GM19240 (cell line): ENCODE results near the gene ROPN1.

Source experiments
- DNase-seq: peaks from one replicate; pipeline ENCODE4 v3.0.0; 2011; ENCODE audit warnings: low spot score; ENCODE audit not compliant: insufficient read length

The ROPN1 gene

DNA sequence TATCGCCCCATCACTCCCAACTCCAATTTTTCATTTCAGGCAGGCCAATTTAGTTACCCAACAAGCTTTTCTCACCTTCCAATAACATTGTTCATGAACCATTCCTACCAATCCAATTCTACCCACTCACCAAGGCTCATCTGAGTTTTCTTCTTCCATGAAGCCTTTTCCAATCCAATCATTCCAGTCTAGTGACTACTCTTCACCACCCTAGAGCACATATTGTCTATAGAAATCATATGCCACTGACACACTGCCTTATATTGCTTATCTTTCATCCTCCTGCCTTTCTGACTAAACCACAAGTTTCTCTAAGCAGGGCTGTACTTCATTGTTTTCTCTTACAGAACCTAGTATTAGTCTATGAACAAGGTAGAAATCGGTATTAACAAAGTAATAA lies 42.3 kb downstream of the ROPN1 start:
- no peak for DNase-seq

- no peak for DNase-seq
These were observed 43.5 kb downstream of the ROPN1 start for GRCh38 chr3:123948449-123948848.

DNA sequence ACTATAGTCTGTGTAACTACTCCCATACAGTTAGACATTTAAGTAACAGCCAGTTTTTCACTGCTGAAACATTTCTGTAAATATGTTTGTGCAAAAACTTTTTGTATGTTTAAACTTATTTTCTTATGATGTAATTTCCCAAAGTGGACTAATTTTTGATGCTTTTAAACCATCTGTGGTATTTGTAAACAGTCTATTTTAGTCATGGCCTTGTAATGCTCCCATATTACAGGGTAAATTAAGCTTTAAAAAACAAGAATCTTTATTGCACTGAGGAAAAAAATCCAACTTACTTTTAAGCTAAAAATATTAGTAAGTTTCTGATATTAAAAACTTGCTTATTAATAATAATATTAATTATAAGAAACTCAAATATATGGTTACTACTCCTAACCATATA lies 44.4 kb downstream of the ROPN1 start:
- no peak for DNase-seq

DNA sequence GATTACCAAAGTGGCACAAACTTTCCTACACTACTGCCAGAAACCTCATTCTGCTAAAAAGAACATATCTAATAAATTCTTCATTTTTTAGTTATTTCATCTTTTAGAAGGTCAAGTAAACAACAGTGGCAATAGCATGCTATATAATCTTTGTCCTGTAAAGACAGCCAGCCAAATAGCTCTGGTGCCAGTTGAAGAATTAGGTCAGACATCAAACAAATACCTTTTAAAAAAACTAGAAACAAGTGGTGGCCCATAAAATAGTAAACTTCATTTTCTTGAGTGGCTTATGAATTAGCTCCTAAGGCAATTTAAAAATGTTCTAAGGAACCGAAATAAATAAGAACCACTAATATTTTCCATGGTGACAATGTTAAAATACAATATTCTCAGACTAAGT lies 50.4 kb downstream of the ROPN1 start:
- DNase-seq: no peak

DNA sequence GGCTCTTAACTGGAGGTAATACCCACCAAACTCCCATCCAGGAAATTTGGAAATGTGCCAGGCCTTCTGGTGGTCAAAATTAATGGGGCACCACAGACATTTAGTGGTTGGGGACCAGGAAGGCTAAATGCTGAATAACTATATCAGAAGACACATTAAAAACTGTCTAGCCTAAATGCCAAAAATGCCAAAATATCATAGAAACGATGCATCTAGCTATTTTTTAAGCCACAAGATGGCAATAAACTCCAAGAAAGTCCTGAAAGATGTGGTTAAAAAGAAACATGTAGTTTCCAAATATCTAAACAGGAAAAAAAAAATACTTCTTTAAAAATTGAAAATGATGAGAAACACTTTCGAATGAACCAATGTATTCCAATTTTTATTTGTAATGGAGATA lies 50.8 kb downstream of the ROPN1 start:
- DNase-seq: no peak

GRCh38 chr3:123939706-123940105 lies 52.2 kb downstream of the ROPN1 start:
- DNase-seq: no peak

DNA sequence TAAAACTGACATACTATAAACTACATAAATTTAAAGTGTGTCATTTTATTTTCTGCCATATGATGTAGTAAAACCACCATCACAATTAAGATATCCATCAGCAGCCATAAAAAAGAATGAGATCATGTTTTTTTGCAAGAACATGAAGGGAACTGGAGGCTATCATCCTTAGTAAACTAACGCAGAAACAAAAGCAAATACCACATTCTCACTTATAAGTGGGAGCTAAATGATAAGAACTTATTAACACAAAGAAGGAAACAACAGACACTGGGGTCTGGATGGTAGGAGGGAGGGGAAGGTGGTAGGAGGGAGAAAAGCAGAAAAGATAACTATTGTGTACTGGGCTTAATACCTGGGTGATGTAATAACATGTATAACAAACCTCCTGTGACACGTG lies 55.5 kb downstream of the ROPN1 start:
- no peak for DNase-seq

- DNase-seq: no peak
These were observed 56.1 kb downstream of the ROPN1 start for GRCh38 chr3:123935830-123936229.

DNA sequence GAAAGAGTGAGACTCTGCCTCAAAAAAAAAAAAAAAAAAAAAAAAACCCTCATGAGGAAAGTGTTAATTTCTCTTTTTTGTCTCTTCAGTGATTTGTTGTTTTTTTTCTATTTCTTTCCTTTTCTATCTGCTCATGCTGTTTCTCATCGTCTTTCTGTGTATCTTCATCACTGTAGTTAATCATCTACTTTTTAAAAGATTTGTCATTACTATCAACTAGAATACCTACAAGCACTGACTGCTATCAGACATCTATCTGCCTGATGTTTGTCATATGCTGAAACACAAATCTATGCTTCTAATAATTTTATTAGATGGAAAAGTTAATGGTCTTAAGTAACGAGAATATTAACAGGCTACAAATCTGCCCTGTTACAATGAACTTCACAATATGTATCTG lies 57.7 kb downstream of the ROPN1 start:
- DNase-seq: no peak

- no peak for DNase-seq
These were observed 61.5 kb downstream of the ROPN1 start for GRCh38 chr3:123930445-123930844.

GRCh38 chr3:123929325-123929724 lies 62.6 kb downstream of the ROPN1 start:
- DNase-seq: no peak

GRCh38 chr3:123926396-123926795 lies 65.5 kb downstream of the ROPN1 start:
- DNase-seq: no peak

DNA sequence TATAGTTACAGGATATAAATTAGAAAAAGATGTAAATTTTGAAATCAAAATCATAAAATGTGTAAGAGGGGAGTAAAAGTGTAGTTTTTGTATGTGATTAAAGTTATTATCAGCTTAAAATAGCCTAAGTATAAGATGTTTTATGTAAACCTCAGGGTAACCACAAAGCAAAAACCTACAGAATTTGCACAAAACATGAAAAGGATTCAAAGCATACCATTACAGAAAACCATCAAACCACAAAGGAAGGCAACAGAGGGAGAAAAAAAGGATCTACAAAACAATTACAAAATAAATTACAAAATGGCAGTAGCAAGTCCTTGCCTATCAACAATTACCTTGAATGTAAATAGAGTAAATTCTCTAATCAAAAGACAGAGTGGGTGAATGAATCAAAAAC lies 71.1 kb downstream of the ROPN1 start:
- no peak for DNase-seq

DNA sequence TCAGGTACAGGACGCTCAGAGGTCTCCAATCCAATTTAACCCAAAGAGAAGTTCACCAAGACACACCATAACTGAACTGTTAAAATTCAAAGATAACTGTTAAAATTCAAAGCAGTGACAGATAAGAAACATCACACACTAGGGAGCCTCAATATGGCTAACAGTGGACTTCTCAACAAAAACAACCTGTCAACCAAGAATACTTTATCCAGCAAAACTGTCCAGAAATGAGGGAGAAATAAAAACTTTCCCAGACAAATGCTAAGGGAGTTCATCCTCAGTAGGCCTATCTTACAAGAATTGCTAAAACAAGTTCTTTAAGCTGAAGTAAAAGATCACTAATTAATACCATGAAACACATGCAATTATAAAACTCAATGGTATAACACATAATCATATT lies 71.5 kb downstream of the ROPN1 start:
- no peak for DNase-seq

DNA sequence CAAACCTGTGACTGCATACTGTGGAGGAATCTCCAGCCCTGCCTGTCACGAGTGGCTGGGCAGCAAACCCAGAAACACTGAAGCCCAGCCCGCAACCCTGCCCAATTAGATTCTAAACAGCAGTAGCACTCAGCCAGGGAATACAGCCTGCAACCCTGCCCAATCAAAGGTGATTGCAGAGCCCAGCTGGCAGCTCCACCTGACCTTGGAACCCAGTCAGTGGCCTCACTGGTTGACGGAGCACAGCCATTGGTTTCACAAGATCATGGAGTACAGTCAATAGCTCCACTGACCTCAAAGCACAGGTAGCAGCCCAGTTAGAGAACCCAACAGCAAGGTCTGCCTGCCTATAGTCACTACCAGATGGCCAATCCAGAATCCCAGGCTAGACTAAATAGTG lies 72.6 kb downstream of the ROPN1 start:
- DNase-seq: no peak
